Measurements from ENCODE around the gene PTP4A2.
A peak's percentile ranks its signal among the peaks of the same experiment; 100 is the strongest.

The PTP4A2 gene

GRCh38 chr1:31865728-31866449 lies 72.3 kb downstream of the PTP4A2 start:
- TF ChIP-seq EZH2phosphoT487 (IDR thresholded peaks at IDR 0.05; ENCODE audit: borderline replicate concordance) (no peak), CTCF (conservative IDR thresholded peaks at IDR 0.05; ENCODE audit: low read length) (no peak)
- peak overlapping the region; percentile 49 for H3K4me3 ChIP-seq (ENCODE audit: low read length, poor library complexity, severe bottlenecking)
- H2AFZ ChIP-seq (ENCODE audit: low read length), result peak overlapping the region; percentile 91
- H3F3A ChIP-seq (ENCODE audit: low read depth), result no peaks in the 10 kb centered on the region
- H3K4me2 ChIP-seq (ENCODE audit: low read depth, low read length, poor library complexity, severe bottlenecking), result peak overlapping the region; percentile 55
- no peaks in the 10 kb centered on the region for H3K27me3 ChIP-seq (ENCODE audit: insufficient read depth, low read length, poor library complexity, severe bottlenecking)
- H3K9ac ChIP-seq (ENCODE audit: low read depth, low read length, poor library complexity, severe bottlenecking), result peak overlapping the region; percentile 47
- no peaks in the 10 kb centered on the region for H3K9me2 ChIP-seq (replicated peaks; ENCODE audit: low read depth, low read length)
- no peaks in the 10 kb centered on the region for H3K36me3 ChIP-seq (ENCODE audit: insufficient read depth, low read length)
- no peaks in the 10 kb centered on the region for H4K20me1 ChIP-seq (ENCODE audit: insufficient read depth, low read length, poor library complexity, severe bottlenecking)
- H3K9me3 ChIP-seq (ENCODE audit: insufficient read depth, low read depth, low read length), result no peaks in the 10 kb centered on the region
- no peaks in the 10 kb centered on the region for H3K79me2 ChIP-seq (ENCODE audit: insufficient read depth, low read length)
- H3K4me1 ChIP-seq (ENCODE audit: insufficient read depth, low read length, poor library complexity, severe bottlenecking), result peaks cover 9% of the 10 kb centered on the region

- no peak overlapping the region for H2AFZ ChIP-seq (ENCODE audit: low read length)
- H3K4me2 ChIP-seq (ENCODE audit: low read depth, low read length, poor library complexity, severe bottlenecking), result no peak overlapping the region
- TF ChIP-seq CTCF (conservative IDR thresholded peaks at IDR 0.05; ENCODE audit: low read length) (no peak), EZH2phosphoT487 (IDR thresholded peaks at IDR 0.05; ENCODE audit: borderline replicate concordance) (no peak)
- H3F3A ChIP-seq (ENCODE audit: low read depth), result no peaks in the 10 kb centered on the region
- H3K27me3 ChIP-seq (ENCODE audit: insufficient read depth, low read length, poor library complexity, severe bottlenecking), result no peaks in the 10 kb centered on the region
- H3K36me3 ChIP-seq (ENCODE audit: insufficient read depth, low read length), result no peaks in the 10 kb centered on the region
- no peaks in the 10 kb centered on the region for H3K9me2 ChIP-seq (replicated peaks; ENCODE audit: low read depth, low read length)
- H3K4me1 ChIP-seq (ENCODE audit: insufficient read depth, low read length, poor library complexity, severe bottlenecking), result peaks cover 9% of the 10 kb centered on the region
- H3K79me2 ChIP-seq (ENCODE audit: insufficient read depth, low read length), result no peaks in the 10 kb centered on the region
- H3K9ac ChIP-seq (ENCODE audit: low read depth, low read length, poor library complexity, severe bottlenecking), result no peak overlapping the region
- no peaks in the 10 kb centered on the region for H4K20me1 ChIP-seq (ENCODE audit: insufficient read depth, low read length, poor library complexity, severe bottlenecking)
- no peak overlapping the region for H3K4me3 ChIP-seq (ENCODE audit: low read length, poor library complexity, severe bottlenecking)
- no peaks in the 10 kb centered on the region for H3K9me3 ChIP-seq (ENCODE audit: insufficient read depth, low read depth, low read length)
These were observed 76.1 kb downstream of the PTP4A2 start for GRCh38 chr1:31862071-31862470.

- H3K4me2 ChIP-seq (ENCODE audit: low read depth, low read length, poor library complexity, severe bottlenecking), result no peak overlapping the region
- H4K20me1 ChIP-seq (ENCODE audit: insufficient read depth, low read length, poor library complexity, severe bottlenecking), result no peaks in the 10 kb centered on the region
- no peak overlapping the region for H2AFZ ChIP-seq (ENCODE audit: low read length)
- no peaks in the 10 kb centered on the region for H3K36me3 ChIP-seq (ENCODE audit: insufficient read depth, low read length)
- TF ChIP-seq EZH2phosphoT487 (IDR thresholded peaks at IDR 0.05; ENCODE audit: borderline replicate concordance) (no peak), CTCF (conservative IDR thresholded peaks at IDR 0.05; ENCODE audit: low read length) (no peak)
- no peaks in the 10 kb centered on the region for H3K9me3 ChIP-seq (ENCODE audit: insufficient read depth, low read depth, low read length)
- H3K27me3 ChIP-seq (ENCODE audit: insufficient read depth, low read length, poor library complexity, severe bottlenecking), result no peaks in the 10 kb centered on the region
- no peak overlapping the region for H3K9ac ChIP-seq (ENCODE audit: low read depth, low read length, poor library complexity, severe bottlenecking)
- no peaks in the 10 kb centered on the region for H3K79me2 ChIP-seq (ENCODE audit: insufficient read depth, low read length)
- H3K4me1 ChIP-seq (ENCODE audit: insufficient read depth, low read length, poor library complexity, severe bottlenecking), result peaks cover 2% of the 10 kb centered on the region
- no peaks in the 10 kb centered on the region for H3F3A ChIP-seq (ENCODE audit: low read depth)
- no peak overlapping the region for H3K4me3 ChIP-seq (ENCODE audit: low read length, poor library complexity, severe bottlenecking)
- no peaks in the 10 kb centered on the region for H3K9me2 ChIP-seq (replicated peaks; ENCODE audit: low read depth, low read length)
These were observed 76.8 kb downstream of the PTP4A2 start for GRCh38 chr1:31861346-31861745.
